DND-41 (cell line): ENCODE results near the gene TLDC2.

Source experiments
- ATAC-seq: fragments of 200-7000 bp; cut with Tn5 transposase; 3 replicates; pipeline ENCODE4 v1.9.1; 2021; ENCODE audit warnings: low read depth; ENCODE audit not compliant: insufficient read depth
- DNase-seq: peaks from one replicate; pipeline ENCODE4 v3.0.0-alpha.2; 2020
- H2AFZ ChIP-seq: 2 replicates; pipeline ENCODE4 v1.6.0; 2012; ENCODE audit warnings: low read depth, low read length
- H3K27ac ChIP-seq: 2 replicates; pipeline ENCODE4 v1.5.1; 2012; ENCODE audit warnings: low read length, inconsistent platforms
- H3K27me3 ChIP-seq: fragments of 200-600 bp; sonication (generic); 2 replicates; pipeline ENCODE4 v1.6.0; 2012; ENCODE audit warnings: low read length, mild to moderate bottlenecking, inconsistent platforms; ENCODE audit not compliant: insufficient read depth, poor library complexity
- H3K36me3 ChIP-seq: 2 replicates; pipeline ENCODE4 v1.5.1; 2012; ENCODE audit warnings: low read length, inconsistent platforms; ENCODE audit not compliant: insufficient read depth
- H3K4me1 ChIP-seq: 2 replicates; pipeline ENCODE4 v1.5.1; 2012; ENCODE audit warnings: mild to moderate bottlenecking, low read length; ENCODE audit not compliant: insufficient read depth
- H3K4me2 ChIP-seq: 2 replicates; pipeline ENCODE4 v1.6.0; 2012; ENCODE audit warnings: mild to moderate bottlenecking, moderate library complexity, low read length, inconsistent platforms; ENCODE audit not compliant: insufficient read depth
- H3K4me3 ChIP-seq, 2 experiments: fragments of 200-600 bp in 1 of 2; shearing (Covaris generic) in 1 of 2; 2 replicates each; pipeline ENCODE4 v1.5.1; 2012 to 2016; ENCODE audit warnings: inconsistent platforms in 2 of 2, low read length in 2 of 2, mild to moderate bottlenecking in 2 of 2, low read depth in 1 of 2, moderate library complexity in 1 of 2
- H3K79me2 ChIP-seq: 2 replicates; pipeline ENCODE4 v1.6.0; 2012; ENCODE audit warnings: low read length, inconsistent platforms; ENCODE audit not compliant: insufficient read depth
- H3K9ac ChIP-seq: 2 replicates; pipeline ENCODE4 v1.6.0; 2012; ENCODE audit warnings: low read depth, mild to moderate bottlenecking, inconsistent platforms, low read length, moderate library complexity
- H3K9me3 ChIP-seq: 2 replicates; pipeline ENCODE4 v1.5.1; 2012; ENCODE audit warnings: low read length, moderate library complexity, mild to moderate bottlenecking, inconsistent platforms; ENCODE audit not compliant: insufficient read depth, severe bottlenecking
- H4K20me1 ChIP-seq: 2 replicates; pipeline ENCODE4 v1.6.0; 2012; ENCODE audit warnings: low read length; ENCODE audit not compliant: insufficient read depth
- EZH2 ChIP-seq: IDR thresholded peaks from 3 replicates; pipeline ENCODE4 v1.6.1; 2012; ENCODE audit warnings: borderline replicate concordance, low read depth, mild to moderate bottlenecking, moderate library complexity, low read length, inconsistent platforms; ENCODE audit not compliant: severe bottlenecking
- TF ChIP-seq, protein P1 (sequence below): IDR thresholded peaks from 2 replicates; pipeline ENCODE4 v1.5.1; 2012; ENCODE audit warnings: borderline replicate concordance, low read length, moderate library complexity, mild to moderate bottlenecking; ENCODE audit not compliant: poor library complexity, severe bottlenecking; ENCODE audit errors: extremely low read depth

TLDC2 gene

DNA sequence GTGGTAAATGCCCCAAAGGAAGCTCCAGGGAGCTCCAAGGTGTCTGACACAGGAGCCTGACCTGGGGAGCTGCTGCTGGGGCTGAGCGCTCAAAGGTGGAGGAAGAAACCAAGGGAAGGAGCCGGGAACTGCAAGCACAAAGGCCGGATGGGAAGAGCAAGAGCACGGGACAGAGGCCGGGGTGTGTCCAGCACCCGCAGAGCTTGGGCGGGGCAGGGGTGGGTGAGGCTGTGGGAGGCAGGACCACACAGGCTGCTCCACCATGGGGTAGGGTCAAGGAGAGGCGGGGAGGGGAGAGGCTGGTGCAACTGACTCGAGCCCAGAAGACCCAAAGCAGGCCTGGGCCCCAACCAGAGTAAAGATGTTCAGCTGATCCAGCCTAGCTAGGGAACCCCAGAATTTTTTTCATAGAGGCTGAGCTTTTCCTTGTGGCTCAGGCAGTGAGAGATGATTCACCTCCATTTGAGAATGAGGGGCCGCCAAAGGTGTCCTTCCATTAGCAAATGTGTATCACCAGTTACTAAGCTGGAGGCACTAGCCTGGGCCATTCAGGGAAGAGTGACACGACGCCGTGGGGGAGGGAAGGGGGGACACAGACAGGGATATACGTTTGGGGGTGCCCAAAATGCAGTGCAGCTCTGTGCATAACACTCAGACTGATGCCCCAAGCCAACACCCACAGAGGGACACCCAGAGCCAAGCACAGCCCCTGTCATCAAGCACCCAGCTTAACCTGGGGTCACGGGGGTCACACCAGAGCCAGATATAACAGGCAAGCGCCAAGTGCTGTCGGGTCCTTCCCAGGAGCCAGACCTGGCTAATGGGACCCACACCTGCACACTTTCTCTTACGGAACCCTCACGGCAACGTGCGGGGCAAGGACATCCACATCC, 21.3 kb upstream of the TLDC2 start:
- Histone ChIP-seq H3K27me3 (no peaks in the 10 kb centered on the region), H3K36me3 (peaks cover 20% of the 10 kb centered on the region), H3K27ac (no peak overlapping the region), H3K9ac (no peak overlapping the region), H3K4me2 (no peak overlapping the region), H3K79me2 (peaks cover 59% of the 10 kb centered on the region), H2AFZ (no peak overlapping the region), H3K4me1 (0 out of 2 replicates have a peak, but pooled peaks cover 2% of the 10 kb centered on the region), H3K9me3 (no peaks in the 10 kb centered on the region), H3K4me3 (no peak overlapping the region), H4K20me1 (peaks cover 35% of the 10 kb centered on the region)
- TF ChIP-seq, protein P1, sequence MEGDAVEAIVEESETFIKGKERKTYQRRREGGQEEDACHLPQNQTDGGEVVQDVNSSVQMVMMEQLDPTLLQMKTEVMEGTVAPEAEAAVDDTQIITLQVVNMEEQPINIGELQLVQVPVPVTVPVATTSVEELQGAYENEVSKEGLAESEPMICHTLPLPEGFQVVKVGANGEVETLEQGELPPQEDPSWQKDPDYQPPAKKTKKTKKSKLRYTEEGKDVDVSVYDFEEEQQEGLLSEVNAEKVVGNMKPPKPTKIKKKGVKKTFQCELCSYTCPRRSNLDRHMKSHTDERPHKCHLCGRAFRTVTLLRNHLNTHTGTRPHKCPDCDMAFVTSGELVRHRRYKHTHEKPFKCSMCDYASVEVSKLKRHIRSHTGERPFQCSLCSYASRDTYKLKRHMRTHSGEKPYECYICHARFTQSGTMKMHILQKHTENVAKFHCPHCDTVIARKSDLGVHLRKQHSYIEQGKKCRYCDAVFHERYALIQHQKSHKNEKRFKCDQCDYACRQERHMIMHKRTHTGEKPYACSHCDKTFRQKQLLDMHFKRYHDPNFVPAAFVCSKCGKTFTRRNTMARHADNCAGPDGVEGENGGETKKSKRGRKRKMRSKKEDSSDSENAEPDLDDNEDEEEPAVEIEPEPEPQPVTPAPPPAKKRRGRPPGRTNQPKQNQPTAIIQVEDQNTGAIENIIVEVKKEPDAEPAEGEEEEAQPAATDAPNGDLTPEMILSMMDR, result no peak
- no peak for TF ChIP-seq EZH2
- no peak for DNase-seq
- no peak for ATAC-seq

DNA sequence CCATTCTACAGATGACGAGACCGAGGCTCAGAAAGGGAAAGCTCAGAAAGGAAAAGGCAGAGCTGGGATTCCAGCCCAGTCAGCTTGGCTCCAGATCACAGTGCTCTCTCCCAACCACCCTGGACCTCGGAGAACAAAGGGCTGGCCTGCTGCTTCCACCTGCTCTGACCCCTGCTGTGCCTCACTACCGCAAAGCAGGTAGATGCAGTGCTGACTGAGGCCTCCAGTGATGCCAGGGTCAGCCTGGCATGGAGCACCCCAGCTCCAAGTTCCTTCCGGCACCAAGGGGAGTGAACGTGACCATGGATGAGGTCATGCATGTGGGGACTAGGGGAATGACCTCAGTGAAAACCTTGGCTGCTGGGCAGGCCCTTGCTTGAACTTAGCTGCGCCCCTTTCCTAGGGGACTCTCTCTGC, 20.7 kb upstream of the TLDC2 start:
- DNase-seq (no peak), ATAC-seq (no peak)
- Histone ChIP-seq H3K4me3 (no peak overlapping the region), H3K27ac (no peak overlapping the region), H3K4me1 (0 out of 2 replicates have a peak, but pooled peaks cover 4% of the 10 kb centered on the region), H2AFZ (no peak overlapping the region), H4K20me1 (peaks cover 40% of the 10 kb centered on the region), H3K27me3 (no peaks in the 10 kb centered on the region), H3K36me3 (peaks cover 25% of the 10 kb centered on the region), H3K4me2 (no peak overlapping the region), H3K79me2 (peaks cover 59% of the 10 kb centered on the region), H3K9me3 (no peaks in the 10 kb centered on the region), H3K9ac (no peak overlapping the region)
- TF ChIP-seq EZH2, result no peak
- TF ChIP-seq, protein P1, result no peak

DNA sequence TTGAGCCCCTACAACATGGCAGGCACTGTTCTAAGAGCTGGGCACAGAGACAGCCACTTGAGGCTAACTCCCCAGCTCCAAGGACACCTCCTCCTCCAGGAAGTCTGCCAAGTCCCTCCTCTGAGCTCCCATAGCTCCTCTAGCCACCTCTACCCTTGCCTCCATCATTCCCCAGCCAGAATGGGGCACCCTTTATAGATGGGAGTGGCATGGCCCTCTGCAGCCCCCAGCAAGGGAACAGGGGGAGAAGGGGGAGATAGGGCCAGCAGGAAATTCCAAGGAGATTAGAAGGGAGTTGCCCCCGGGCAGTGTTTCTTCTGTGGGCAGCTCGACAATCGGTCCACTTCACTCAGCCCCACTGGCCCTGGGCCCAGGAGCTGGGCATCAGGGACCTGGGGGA, 19.7 kb upstream of the TLDC2 start:
- no peak for TF ChIP-seq EZH2
- TF ChIP-seq, protein P1, result no peak
- peaks cover 30% of the 10 kb centered on the region for H3K36me3 ChIP-seq
- H3K9ac ChIP-seq, result no peak overlapping the region
- H3K27ac ChIP-seq, result no peak overlapping the region
- H2AFZ ChIP-seq, result no peak overlapping the region
- no peaks in the 10 kb centered on the region for H3K27me3 ChIP-seq
- peaks cover 60% of the 10 kb centered on the region for H3K79me2 ChIP-seq
- no peaks in the 10 kb centered on the region for H3K9me3 ChIP-seq
- no peak for ATAC-seq
- H3K4me3 ChIP-seq, result no peak overlapping the region
- peaks cover 44% of the 10 kb centered on the region for H4K20me1 ChIP-seq
- DNase-seq, result no peak
- H3K4me1 ChIP-seq, result peaks cover 11% of the 10 kb centered on the region
- no peak overlapping the region for H3K4me2 ChIP-seq
